Transverse colon (tissue), 4 donors: ENCODE data around the gene EGFR. TPM values are rescaled to one million over a fixed set of nuclear protein-coding genes. Genes with fewer than 3 reads are reported as not detected.
A peak's percentile ranks its signal among the peaks of the same experiment; 100 is the strongest.

Experiments used
- DNase-seq: peaks from one replicate; pipeline ENCODE4 v3.0.0-alpha.2; 2019
- H3K27ac ChIP-seq, 4 donors: fragments of 200-600 bp; sonication (generic); 2 replicates each; pipeline ENCODE4 v1.5.1; 2016 to 2018; ENCODE audit warnings: inconsistent platforms in 4 of 4
- H3K27me3 ChIP-seq: fragments of 200-600 bp; sonication (generic); 2 replicates; pipeline ENCODE4 v1.5.1; 2017; ENCODE audit warnings: inconsistent platforms
- H3K36me3 ChIP-seq, 4 donors: fragments of 200-600 bp; sonication (generic); 2 replicates each; pipeline ENCODE4 v1.5.1; 2017 to 2019; ENCODE audit warnings: inconsistent platforms in 4 of 4
- H3K4me1 ChIP-seq, 4 donors: fragments of 200-600 bp; sonication (generic); 2 replicates each; pipeline ENCODE4 v1.5.1; 2017 to 2020; ENCODE audit warnings: inconsistent platforms in 4 of 4
- H3K4me3 ChIP-seq, 4 donors: fragments of 200-600 bp; sonication (generic); 1 replicate in 1 of 4; 2 replicates in 3 of 4; pipeline versions ENCODE4 v1.5.1 to v1.6.1; 2017 to 2019; ENCODE audit warnings: inconsistent platforms in 4 of 4
- H3K9me3 ChIP-seq, 2 donors: fragments of 200-600 bp; sonication (generic); 2 replicates each; pipeline ENCODE4 v1.5.1; 2017 to 2019; ENCODE audit warnings: inconsistent platforms in 2 of 2
- EP300 ChIP-seq: sonication (generic); formaldehyde crosslinking; IDR thresholded peaks from one replicate; pipeline ENCODE4 v1.6.1; 2017; ENCODE audit warnings: antibody characterized with exemption, low read depth
- POLR2A ChIP-seq: fragments of 450-650 bp; IDR thresholded peaks from one replicate; pipeline ENCODE4 v1.6.1; 2016; ENCODE audit warnings: antibody characterized with exemption, mild to moderate bottlenecking, moderate library complexity
- POLR2AphosphoS5 ChIP-seq, 3 donors: sonication (generic); formaldehyde crosslinking; IDR thresholded peaks; one replicate each; pipeline ENCODE4 v1.6.1; 2016; ENCODE audit warnings: antibody characterized with exemption in 3 of 3
- WGBS, 2 donors: methylation state at CpG; one replicate each; pipeline ENCODE4 v1.1.5; 2018; ENCODE audit warnings: low coverage in 1 of 2; 5-methylcytosine and 5-hydroxymethylcytosine counted together
- in situ Hi-C, 4 donors: fragments of 200-750 bp; cut with MboI; loops; one replicate each; pipeline versions ENCODE4 v1.15.0 to v1.15.1; 2017; ENCODE audit warnings: low sequenced_read_pairs in 3 of 4, low pct_ligation_motif_present in 1 of 4, low pct_unique_long_range_greater_than_20kb in 1 of 4
- intact Hi-C: fragments of 100-400 bp; cut with DNase I; formaldehyde crosslinking; loops from one replicate; pipeline ENCODE4 v1.15.1; 2023; ENCODE audit warnings: low total_unique reads
- total RNA-seq, 4 donors: library from RNA; depleted of rRNA; stranded (reverse); fragments of >200 nt; gene quantifications; one replicate each; pipeline ENCODE4 v1.1.0, GENCODE V29; 2016
- TF ChIP-seq, protein P1 (sequence below), 5 experiments: fragments of 200-600 bp in 3 of 5; fragments of 450-650 bp in 2 of 5; sonication (generic) in 3 of 5; IDR thresholded peaks; 1 replicate in 2 of 5; 2 replicates in 3 of 5; pipeline ENCODE4 v1.5.1; 2016 to 2017; ENCODE audit warnings: antibody characterized with exemption in 5 of 5, inconsistent platforms in 3 of 5, mild to moderate bottlenecking in 2 of 5, moderate library complexity in 1 of 5

The EGFR gene
- total RNA-seq, 4 donors from 2014 or later = 40.0 to 85.7 (median 72.9) TPM

GRCh38 chr7:55052741-55053427, 34.1 kb downstream of the EGFR start:
- H3K9me3 ChIP-seq = no peaks in the 10 kb centered on the region
- in situ Hi-C loops (loop anchor here in 1 of 4 donors (25.0 kb wide), 1 partner anchor 91 kb away; no protein-coding TSS in a partner anchor), intact Hi-C loops (no loop called here)
- no peaks in the 10 kb centered on the region for H3K36me3 ChIP-seq
- no peak overlapping the region for H3K4me3 ChIP-seq
- H3K4me1 ChIP-seq = peaks cover 6 to 24% (median 10%) of the 10 kb centered on the region in 4 donors
- WGBS, 2 donors = 73 to 88% methylated on average over 8 to 13 of the region's 13 CpGs
- TF ChIP-seq POLR2AphosphoS5 (IDR thresholded peaks at IDR 0.05) = no peak
- DNase-seq = no peak
- no peaks in the 10 kb centered on the region for H3K27me3 ChIP-seq
- H3K27ac ChIP-seq = peak overlapping the region in 3 of 4 donors; percentile 33 to 69 (median 61)

DNA sequence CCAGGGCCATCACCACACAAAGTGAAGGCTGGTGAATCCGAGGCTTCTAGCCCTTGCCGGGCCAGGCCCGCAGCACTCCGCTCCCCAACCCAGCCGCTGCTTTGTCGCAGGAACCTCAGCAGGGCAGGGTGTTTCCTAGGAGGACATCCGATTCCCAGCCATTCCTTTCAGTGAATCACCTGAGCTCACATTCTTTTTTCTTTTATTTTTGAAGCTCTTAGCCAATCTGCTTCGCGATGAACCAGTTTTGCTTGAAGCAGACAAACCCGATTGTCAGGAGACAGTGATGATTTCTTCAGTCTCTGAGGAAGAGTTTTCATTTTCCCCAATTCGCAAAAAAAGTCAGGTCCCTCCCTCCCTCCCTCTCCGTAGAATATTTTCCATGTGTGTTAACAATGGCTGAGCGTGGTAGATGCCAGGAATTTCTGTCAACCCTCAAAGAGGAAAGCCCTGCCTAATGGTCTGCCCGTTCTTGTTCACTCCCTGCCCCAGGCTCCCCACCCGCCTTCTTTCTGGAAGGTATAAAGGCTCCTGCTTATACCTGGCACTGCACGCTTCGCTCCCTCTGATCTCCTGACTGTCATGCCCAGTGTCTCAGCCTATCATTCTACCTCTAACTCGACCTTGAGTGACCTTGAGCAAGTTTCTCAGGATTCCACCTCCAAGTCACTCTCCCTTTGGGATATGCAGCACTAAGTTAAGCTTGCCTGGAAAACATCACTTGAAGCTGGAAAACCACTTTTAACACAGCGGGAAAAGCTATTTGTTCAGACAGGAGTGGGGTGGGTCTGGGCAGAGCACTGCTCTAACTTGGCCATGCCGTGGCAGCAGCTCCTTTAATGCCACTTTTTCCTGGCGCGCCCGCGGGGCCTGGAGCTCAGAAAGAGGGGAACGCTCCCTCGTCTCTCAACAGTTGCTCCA, 35.1 kb downstream of the EGFR start:
- Histone ChIP-seq H3K27ac (peak overlapping the region; percentile 33 to 69 (median 51)), H3K36me3 (no peaks in the 10 kb centered on the region), H3K9me3 (no peaks in the 10 kb centered on the region), H3K4me3 (no peak overlapping the region), H3K4me1 (peaks cover 0 to 14% (median 1%) of the 10 kb centered on the region in 4 donors), H3K27me3 (no peaks in the 10 kb centered on the region)
- in situ Hi-C loops = loop anchor here in 1 of 4 donors (25.0 kb wide), 1 partner anchor 92 kb away; no protein-coding TSS in a partner anchor
- DNase-seq = no peak
- intact Hi-C loops = no loop called here
- 83 to 84% methylated on average over 7 to 26 of the region's 26 CpGs for WGBS, 2 donors
- TF ChIP-seq, protein P1, sequence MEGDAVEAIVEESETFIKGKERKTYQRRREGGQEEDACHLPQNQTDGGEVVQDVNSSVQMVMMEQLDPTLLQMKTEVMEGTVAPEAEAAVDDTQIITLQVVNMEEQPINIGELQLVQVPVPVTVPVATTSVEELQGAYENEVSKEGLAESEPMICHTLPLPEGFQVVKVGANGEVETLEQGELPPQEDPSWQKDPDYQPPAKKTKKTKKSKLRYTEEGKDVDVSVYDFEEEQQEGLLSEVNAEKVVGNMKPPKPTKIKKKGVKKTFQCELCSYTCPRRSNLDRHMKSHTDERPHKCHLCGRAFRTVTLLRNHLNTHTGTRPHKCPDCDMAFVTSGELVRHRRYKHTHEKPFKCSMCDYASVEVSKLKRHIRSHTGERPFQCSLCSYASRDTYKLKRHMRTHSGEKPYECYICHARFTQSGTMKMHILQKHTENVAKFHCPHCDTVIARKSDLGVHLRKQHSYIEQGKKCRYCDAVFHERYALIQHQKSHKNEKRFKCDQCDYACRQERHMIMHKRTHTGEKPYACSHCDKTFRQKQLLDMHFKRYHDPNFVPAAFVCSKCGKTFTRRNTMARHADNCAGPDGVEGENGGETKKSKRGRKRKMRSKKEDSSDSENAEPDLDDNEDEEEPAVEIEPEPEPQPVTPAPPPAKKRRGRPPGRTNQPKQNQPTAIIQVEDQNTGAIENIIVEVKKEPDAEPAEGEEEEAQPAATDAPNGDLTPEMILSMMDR (IDR thresholded peaks at IDR 0.05) = no peak
- TF ChIP-seq POLR2A = no peak
- no peak for TF ChIP-seq POLR2AphosphoS5 (IDR thresholded peaks at IDR 0.05)
- TF ChIP-seq EP300 = no peak

- Histone ChIP-seq H3K4me3 (no peak overlapping the region), H3K9me3 (no peaks in the 10 kb centered on the region), H3K27ac (peak overlapping the region in 3 of 4 donors; percentile 41 to 69 (median 61)), H3K4me1 (peaks cover 0 to 8% (median under 1%) of the 10 kb centered on the region in 4 donors), H3K36me3 (no peaks in the 10 kb centered on the region), H3K27me3 (no peaks in the 10 kb centered on the region)
- in situ Hi-C loops = loop anchor here in 1 of 4 donors (25.0 kb wide), 1 partner anchor 92 kb away; no protein-coding TSS in a partner anchor
- 82% methylated on average over 9 of the region's 9 CpGs; no CpG with 5 or more reads in 1 of the 2 donors for WGBS, 2 donors
- no peak for DNase-seq
- TF ChIP-seq, protein P1 (IDR thresholded peaks at IDR 0.05) = no peak
- no peak for TF ChIP-seq EP300
- TF ChIP-seq POLR2A = no peak
- TF ChIP-seq POLR2AphosphoS5 (IDR thresholded peaks at IDR 0.05) = no peak
- intact Hi-C loops = no loop called here
Measured at GRCh38 chr7:55054758-55055157, 35.9 kb downstream of the EGFR start.

DNA sequence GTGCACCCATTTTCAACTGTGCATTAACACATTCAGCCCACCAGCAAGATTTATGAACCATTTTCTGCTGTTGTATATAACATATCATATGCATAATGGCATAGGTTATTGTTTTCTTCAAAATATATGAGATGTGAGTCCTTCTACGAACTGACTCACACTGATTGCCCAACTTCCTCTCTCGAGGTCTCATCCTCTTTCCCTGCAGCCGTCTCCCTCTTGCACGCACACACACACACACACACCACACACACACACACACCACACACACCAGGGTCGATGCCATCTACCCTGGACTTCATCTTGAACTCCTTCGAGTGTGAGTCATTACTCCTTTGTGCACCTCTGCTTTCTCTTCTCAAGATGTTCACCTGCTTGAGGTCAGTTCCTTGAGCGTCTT, 36.7 kb downstream of the EGFR start:
- intact Hi-C loops (no loop called here), in situ Hi-C loops (loop anchor here in 1 of 4 donors (25.0 kb wide), 1 partner anchor 93 kb away; no protein-coding TSS in a partner anchor)
- 77 to 84% methylated on average over 6 to 7 of the region's 7 CpGs for WGBS, 2 donors
- DNase-seq = no peak
- Histone ChIP-seq H3K36me3 (no peaks in the 10 kb centered on the region), H3K4me3 (no peak overlapping the region), H3K9me3 (no peaks in the 10 kb centered on the region), H3K27ac (no peak overlapping the region), H3K4me1 (peaks cover 0 to 4% (median under 1%) of the 10 kb centered on the region in 4 donors), H3K27me3 (no peaks in the 10 kb centered on the region)
- no peak for TF ChIP-seq EP300
- TF ChIP-seq POLR2AphosphoS5 (IDR thresholded peaks at IDR 0.05) = no peak
- TF ChIP-seq, protein P1 (IDR thresholded peaks at IDR 0.05) = no peak
- TF ChIP-seq POLR2A = no peak
